Measurements from ENCODE around the gene TOM1L2. TPM values are rescaled to one million over a fixed set of nuclear protein-coding genes. Genes with fewer than 3 reads are reported as not detected.

The TOM1L2 gene
- total and polyA plus RNA-seq, 2 of the 4 experiments (the other 2 are of a cell fraction): 34.4 to 51.7 TPM

- TF ChIP-seq MAFK (IDR thresholded peaks at IDR 0.05; ENCODE audit: low read depth, low read length): no peak
- TF ChIP-seq POLR2A (IDR thresholded peaks at IDR 0.05; ENCODE audit: low read depth, low read length): no peak
Measured at GRCh38 chr17:17831208-17832031, 140.8 kb downstream of the TOM1L2 start (continued).

DNA sequence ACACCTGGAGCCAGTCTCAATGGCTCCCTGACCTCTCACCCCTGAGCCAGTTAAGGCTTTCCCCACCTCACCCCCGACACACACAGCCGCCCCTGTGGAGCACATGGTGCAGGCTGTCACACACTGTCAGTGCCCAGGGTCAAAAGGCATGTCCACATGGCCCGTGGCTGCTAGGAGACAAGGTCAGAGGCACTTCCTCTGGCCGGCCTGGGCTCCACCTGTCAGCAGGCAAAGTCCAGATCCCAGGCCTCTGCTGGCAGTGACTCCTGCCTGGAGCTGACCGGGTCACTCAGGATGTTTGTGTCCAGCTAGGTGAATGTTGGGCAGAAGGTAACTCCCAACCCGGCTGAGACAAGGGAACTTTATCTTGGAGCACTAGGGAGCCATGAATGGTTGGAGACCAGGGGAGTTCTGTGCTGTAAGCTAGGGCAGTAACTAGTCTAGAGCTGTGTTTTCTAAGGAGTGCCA lies 141.4 kb downstream of the TOM1L2 start:
- Histone ChIP-seq H2BK120ac (ENCODE audit: low read depth, low read length) (no peak overlapping the region), H2BK15ac (ENCODE audit: low read depth, low read length) (no peak overlapping the region), H3K79me1 (ENCODE audit: low read depth in 1 of 2, low read length in 2 of 2) (peaks cover 26 to 87% of the 10 kb centered on the region in 2 experiments), H3K36me3 (ENCODE audit: control insufficient read depth, insufficient read depth, low read length) (peaks cover 15% of the 10 kb centered on the region; the same call in 1 of the 2 replicates), H2BK20ac (ENCODE audit: low read depth, low read length) (no peak overlapping the region), H3K27ac (ENCODE audit: insufficient read depth, low read length) (no peak overlapping the region), H4K8ac (ENCODE audit: low read depth in 2 of 2, low read length in 2 of 2) (no peak overlapping the region), H3K4me3 (ENCODE audit: insufficient read depth, low read depth, low read length) (no peak overlapping the region), H3K9me3 (ENCODE audit: control insufficient read depth, insufficient read depth, low read length) (no peaks in the 10 kb centered on the region), H3K18ac (ENCODE audit: low read depth, low read length) (no peak overlapping the region), H2AK9ac (replicated peaks; ENCODE audit: low read depth, low read length, poor library complexity) (peak overlapping the region; percentile 3), H2AFZ (replicated peaks; ENCODE audit: low read length, poor library complexity) (no peak overlapping the region), H4K20me1 (ENCODE audit: insufficient read depth, low read length) (peaks cover 85% of the 10 kb centered on the region), H3K23ac (ENCODE audit: low read depth, low read length) (0 out of 2 replicates have a peak overlapping the region, but pooled peaks have one; percentile 9), H3K4ac (ENCODE audit: low read depth, low read length) (no peak overlapping the region), H3K9ac (ENCODE audit: low read depth, low read length) (no peak overlapping the region), H4K91ac (ENCODE audit: insufficient read depth, low read depth, low read length) (no peak overlapping the region), H2AK5ac (ENCODE audit: low read depth, low read length) (no peak overlapping the region), H3K9me1 (ENCODE audit: insufficient read depth, low read length) (peaks cover 23% of the 10 kb centered on the region), H3K4me1 (ENCODE audit: control insufficient read depth, insufficient read depth, low read length) (peaks cover 22% of the 10 kb centered on the region), H2BK5ac (ENCODE audit: low read depth, low read length, poor library complexity, severe bottlenecking) (no peak overlapping the region), H3K14ac (replicated peaks; ENCODE audit: low read depth, low read length) (no peak overlapping the region), H3K4me2 (ENCODE audit: low read depth, low read length) (no peak overlapping the region), H3K27me3 (ENCODE audit: control insufficient read depth, insufficient read depth, low read length) (no peaks in the 10 kb centered on the region), H3K56ac (ENCODE audit: extremely low read depth, insufficient read depth, low read length) (no peak overlapping the region), H4K5ac (ENCODE audit: low read depth, low read length) (no peak overlapping the region)
- no peak for DNase-seq
- CTCF ChIA-PET: no interaction called here
- BruUV-seq (replicated peaks): no TSS peak
- dilution Hi-C loops (cut with HindIII; ENCODE audit: low sequenced_read_pairs, unreplicated experiment) (no loop called here), intact Hi-C loops (cut with micrococcal nuclease) (no loop called here), in situ Hi-C loops (cut with MboI; ENCODE audit: low sequenced_read_pairs) (no loop called here)
- no peak for TF ChIP-seq FOS (IDR thresholded peaks at IDR 0.05; ENCODE audit: low read depth, low read length)
- TF ChIP-seq MXI1 (IDR thresholded peaks at IDR 0.05; ENCODE audit: borderline replicate concordance, low read depth, low read length): no peak
- TF ChIP-seq BHLHE40 (IDR thresholded peaks at IDR 0.05; ENCODE audit: low read depth, low read length): no peak
- TF ChIP-seq, protein P1, sequence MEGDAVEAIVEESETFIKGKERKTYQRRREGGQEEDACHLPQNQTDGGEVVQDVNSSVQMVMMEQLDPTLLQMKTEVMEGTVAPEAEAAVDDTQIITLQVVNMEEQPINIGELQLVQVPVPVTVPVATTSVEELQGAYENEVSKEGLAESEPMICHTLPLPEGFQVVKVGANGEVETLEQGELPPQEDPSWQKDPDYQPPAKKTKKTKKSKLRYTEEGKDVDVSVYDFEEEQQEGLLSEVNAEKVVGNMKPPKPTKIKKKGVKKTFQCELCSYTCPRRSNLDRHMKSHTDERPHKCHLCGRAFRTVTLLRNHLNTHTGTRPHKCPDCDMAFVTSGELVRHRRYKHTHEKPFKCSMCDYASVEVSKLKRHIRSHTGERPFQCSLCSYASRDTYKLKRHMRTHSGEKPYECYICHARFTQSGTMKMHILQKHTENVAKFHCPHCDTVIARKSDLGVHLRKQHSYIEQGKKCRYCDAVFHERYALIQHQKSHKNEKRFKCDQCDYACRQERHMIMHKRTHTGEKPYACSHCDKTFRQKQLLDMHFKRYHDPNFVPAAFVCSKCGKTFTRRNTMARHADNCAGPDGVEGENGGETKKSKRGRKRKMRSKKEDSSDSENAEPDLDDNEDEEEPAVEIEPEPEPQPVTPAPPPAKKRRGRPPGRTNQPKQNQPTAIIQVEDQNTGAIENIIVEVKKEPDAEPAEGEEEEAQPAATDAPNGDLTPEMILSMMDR (conservative IDR thresholded peaks at IDR 0.05; ENCODE audit: low read depth, low read length): no peak
- TF ChIP-seq CEBPB (IDR thresholded peaks at IDR 0.05; ENCODE audit: low read depth, low read length): no peak
- no peak for TF ChIP-seq CHD1 (IDR thresholded peaks at IDR 0.05; ENCODE audit: low read depth, low read length)
- TF ChIP-seq RCOR1 (IDR thresholded peaks at IDR 0.05; ENCODE audit: insufficient replicate concordance, low read length): no peak
- no peak for TF ChIP-seq RFX5 (IDR thresholded peaks at IDR 0.05; ENCODE audit: low read depth, low read length)
- ATAC-seq (ENCODE audit: low read depth): no peak
- 53% methylated on average over 3 of the region's 6 CpGs; no CpG with 5 or more reads in 1 of the 2 experiments for WGBS, 2 experiments (ENCODE audit: extremely low coverage in 2 of 2, insufficient read length in 1 of 2)
- POLR2A ChIA-PET (ENCODE audit: unreplicated experiment): no interaction called here

All from IMR-90 (cell line).